ENCODE data around the gene TMPRSS6.
A peak's percentile ranks its signal among the peaks of the same experiment; 100 is the strongest.

TMPRSS6 gene

GRCh38 chr22:37063431-37064420, 45.8 kb downstream of the TMPRSS6 start:
- DNase-seq, result no peak

DNA sequence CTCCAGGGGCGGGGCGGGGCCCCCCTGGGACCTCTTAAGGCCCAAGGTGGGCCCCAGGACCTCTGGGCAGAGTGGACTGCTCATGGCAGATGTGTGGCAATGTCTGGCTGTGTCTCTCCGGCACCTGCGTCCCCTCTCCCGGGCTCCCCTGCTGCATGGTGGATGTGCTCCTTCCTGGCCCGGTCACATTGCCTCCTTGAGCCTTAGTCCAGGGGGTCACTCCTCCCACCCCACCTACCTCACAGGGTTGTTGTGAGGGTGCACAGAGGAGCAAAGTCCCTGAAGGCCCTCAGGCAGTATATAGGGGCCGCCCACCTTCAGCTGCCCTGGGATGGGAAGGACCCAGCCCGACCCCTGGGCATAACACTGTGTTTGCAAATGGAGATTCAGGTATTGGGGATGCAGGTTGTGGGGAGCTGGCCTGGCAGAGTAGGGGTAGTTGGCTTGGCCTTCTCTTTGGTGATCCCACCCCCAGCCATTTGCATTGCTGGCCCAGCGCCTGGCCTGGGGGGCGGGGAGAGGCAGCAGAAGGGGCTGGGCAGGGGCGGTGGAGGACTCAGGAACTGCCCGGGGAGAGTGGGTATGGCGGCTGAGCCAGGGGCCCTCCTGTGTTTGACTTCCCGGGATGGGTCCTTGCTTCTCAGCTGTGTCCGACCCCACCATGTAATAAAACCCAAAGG, 46.7 kb downstream of the TMPRSS6 start:
- DNase-seq, result no peak

DNA sequence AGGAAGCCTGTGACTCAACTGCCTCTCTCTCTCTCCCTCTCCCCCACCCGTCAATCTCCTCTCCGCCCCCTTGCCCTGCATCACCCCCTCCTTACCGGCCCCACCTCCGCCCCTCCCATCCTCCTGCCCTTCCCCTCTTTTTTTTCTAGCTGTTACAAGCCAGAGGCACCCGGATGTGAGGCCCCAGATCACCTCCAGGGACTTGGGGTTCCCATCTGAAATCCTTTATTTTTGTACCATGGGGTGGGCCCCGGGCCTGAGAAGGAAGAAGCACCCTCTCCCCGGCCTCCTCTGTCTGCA, 47.2 kb downstream of the TMPRSS6 start:
- DNase-seq, result no peak

DNA sequence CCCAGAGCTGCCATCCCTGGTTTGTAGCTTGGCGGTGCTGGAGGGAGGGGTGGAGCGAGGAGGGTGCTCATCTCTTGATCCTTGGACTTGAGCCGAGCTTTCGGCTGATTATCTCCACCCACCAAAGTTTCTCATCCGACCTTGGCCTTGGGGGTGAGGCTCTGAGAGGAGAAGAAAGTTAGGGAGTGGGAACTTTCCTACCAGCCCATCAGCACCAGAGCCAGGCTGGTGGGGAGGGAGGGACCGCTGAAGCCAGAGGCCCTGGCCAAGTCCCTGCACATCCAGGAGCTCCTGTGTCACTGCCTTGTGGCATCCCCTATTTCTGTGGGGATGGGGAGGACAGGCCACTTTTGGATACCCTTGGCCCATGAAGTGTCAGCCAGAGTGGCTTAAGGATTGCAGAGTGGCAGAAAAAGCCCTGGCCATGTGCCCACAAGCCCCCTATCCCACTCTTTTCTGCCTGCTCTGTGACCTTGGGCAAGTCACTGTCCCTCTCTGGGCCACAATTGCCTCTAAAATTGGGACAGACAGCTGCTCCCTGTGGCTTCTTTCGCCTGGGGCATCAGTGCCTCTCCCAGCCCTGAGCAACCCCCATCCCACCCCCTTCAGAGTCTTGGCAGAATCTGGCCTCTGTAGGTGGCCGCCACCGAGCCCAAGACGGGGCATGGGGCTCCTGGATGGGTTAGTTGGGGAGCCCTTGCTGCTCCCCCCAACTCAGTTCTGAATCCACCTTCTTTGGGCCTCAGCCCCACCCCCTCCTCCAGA, 47.7 kb downstream of the TMPRSS6 start:
- no peak for DNase-seq

- DNase-seq, result no peak
These were observed 48.5 kb downstream of the TMPRSS6 start for GRCh38 chr22:37060801-37061610.

DNA sequence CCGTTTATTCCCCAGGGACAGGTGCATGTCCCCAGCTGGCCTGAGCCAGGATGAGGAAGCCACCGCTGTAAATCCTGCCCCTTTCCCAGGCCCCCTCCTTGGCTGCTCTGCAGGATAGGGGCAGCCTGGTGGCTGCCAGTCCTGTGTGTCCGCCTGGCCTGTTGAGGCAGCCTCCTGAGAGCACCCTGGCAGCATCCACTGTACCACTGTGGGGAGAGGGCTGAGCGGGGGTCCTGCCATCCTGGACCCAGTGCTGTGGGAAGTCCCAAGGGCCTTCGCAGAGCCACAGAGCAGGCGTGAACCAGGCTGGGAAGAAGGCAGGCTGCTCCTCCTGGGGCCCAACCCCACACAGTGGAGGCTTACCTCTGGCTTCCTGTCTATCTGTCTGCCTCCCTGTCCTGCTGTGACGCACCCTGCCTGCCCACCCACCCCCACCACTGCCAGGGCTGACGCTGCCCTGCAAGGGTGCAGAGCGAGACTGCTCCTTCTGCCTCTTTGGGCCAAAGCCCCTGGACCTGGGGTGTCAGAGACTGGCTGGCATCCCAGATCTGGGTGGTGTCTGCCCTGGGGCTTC, 49.5 kb downstream of the TMPRSS6 start:
- no peak for DNase-seq

- DNase-seq, result no peak
These were observed 50.4 kb downstream of the TMPRSS6 start for GRCh38 chr22:37058917-37059701.

- no peak for DNase-seq
These were observed 51.6 kb downstream of the TMPRSS6 start for GRCh38 chr22:37057796-37058510.

GRCh38 chr22:37057226-37057625, 52.3 kb downstream of the TMPRSS6 start:
- no peak for DNase-seq

DNA sequence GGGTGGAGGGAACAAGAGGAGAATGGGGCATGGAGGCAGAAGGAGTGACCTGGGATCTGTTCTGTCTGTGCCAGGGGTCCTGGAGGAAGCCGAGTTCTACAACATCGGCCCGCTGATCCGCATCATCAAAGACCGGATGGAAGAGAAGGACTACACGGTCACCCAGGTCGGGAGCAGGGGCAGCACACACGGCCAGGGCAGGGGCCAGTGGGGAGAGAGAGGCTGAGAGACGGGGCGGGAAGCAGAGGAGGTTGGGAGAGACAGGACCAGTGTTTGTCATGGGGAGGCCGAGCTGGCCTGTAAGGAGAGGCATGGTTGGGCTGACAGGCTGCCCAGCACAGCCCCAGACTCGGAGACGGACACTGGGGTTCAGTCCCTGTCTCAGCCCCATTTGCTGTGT, 53.3 kb downstream of the TMPRSS6 start:
- DNase-seq, result no peak

DNA sequence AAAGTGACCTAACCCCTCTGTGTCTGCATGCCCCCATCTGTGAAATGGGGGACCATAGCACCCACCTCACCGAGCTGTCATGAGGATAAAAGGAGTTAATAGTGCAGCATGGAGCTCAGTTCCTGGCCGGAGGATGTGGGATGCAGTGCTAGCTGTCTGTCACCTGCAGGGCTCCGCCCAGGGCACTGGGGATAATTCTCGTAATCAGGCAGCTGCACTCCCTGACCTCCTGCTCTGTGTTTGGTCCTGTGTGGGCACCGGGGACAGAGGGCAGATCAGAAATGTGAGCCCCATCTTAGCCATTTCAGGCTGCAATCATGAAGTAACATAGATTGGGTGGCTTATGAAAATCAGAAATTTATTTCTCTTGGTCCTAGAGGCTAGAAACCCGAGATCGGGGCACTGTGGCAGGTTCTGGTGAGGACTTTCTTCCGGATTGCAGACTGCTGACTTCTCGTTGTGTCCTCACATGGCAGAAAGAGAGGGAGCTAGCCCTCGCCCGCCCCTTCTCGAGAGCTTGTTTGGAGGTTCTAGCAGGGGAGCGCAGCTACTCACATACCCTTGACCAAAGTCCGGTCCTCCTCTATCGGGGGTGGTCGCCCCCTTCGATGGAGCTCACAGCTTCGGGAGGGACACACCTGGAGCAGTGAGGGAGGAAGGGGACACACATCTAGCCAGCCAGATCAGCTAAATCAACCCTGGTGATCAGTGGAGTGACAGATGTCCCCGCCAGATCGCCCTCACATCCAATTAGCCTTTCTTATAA, 54.7 kb downstream of the TMPRSS6 start:
- DNase-seq, result no peak

DNA sequence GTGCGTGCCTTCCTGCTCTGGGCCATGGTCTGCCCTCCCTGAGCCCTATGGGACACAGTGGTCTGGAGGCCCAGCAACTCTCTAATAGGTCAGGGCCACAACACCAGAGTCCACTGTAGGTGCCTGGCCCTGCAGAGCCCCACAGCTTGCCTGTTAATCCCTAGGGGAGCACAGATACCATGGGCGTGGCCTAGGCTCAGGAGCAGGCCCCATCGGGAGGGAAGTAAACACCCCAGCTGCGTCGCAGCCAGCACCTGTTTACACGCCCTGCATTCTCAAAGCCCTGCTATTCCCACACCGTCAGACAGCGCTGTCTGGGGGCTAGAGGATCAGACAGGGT, 55.5 kb downstream of the TMPRSS6 start:
- no peak for DNase-seq

DNA sequence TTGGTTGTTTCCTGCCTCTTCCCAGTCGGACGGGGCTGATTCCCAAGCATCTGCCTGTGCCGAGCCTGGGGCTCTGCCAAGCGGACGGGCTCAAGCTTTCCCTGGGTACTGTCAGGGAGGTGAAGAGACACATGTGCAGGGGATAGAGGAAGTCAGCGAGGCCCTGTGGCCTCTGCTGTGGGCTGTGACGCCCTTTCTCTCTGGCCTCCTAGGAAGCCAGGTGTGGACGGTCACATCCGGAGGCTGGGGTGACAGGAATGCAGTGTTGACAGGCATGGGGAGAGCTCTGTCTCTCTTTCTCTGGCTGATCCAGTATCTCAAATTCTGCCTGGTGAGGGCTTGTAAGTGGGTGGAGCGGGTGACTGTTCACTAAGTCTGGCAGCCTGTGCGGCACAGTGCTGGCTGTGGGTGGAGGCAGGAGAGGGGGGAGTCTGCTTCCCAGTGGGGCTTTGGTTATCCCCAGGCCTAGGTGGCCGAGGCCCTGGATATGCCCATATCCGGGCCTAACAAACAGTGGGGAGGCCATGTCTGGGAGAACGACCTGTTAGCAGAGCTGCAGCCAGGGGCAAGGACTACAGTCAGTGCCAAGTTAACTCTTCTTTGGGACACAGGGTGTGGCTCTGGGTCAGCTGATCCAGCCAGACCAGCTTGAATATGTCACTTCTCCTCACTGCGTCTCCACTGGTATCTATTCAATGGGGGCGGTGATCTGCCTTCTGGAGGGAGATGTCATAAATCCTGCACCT, 56.0 kb downstream of the TMPRSS6 start:
- no peak for DNase-seq

DNA sequence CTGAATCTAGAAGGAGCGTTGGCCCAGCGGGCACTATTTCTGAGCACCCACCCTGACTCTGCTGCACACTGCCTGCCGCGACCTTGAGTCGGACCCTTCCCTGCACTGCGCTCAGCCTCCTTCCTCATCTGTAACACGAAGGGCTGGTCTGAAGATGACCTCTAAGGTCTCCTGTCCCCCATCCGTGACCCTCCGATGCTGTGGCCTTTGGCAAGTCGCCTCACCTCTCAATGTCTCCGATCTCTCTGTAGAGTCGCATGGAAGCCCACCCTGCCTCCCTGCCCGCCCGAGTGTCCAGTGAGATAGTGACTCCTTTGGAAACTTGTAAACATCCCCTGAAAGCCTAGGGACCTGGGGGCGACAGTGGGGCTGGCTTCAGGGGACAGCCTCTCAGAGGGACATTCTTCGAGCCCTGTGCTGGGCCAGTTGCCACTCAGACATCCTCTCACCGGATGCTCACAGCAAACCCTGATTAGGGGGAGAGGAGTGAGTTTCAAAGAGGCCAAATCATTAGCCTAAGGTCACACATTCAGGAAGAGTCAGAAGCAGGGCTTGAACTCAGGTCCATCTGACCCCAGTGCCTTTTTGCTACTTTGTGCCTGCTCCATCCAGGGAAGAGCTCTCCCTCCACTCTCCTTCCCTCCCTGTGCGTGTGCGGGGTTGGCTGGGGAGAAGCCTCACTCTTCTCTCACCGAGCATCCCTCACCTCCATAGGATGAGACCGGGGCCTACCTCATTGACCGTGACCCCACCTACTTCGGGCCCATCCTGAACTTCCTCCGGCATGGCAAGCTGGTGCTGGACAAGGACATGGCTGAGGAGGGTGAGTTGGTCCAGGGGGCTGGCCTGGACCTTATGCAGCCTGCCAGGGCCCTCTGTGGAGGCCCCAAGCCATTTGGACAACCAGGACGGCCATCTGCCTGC, 56.9 kb downstream of the TMPRSS6 start:
- no peak for DNase-seq

DNA sequence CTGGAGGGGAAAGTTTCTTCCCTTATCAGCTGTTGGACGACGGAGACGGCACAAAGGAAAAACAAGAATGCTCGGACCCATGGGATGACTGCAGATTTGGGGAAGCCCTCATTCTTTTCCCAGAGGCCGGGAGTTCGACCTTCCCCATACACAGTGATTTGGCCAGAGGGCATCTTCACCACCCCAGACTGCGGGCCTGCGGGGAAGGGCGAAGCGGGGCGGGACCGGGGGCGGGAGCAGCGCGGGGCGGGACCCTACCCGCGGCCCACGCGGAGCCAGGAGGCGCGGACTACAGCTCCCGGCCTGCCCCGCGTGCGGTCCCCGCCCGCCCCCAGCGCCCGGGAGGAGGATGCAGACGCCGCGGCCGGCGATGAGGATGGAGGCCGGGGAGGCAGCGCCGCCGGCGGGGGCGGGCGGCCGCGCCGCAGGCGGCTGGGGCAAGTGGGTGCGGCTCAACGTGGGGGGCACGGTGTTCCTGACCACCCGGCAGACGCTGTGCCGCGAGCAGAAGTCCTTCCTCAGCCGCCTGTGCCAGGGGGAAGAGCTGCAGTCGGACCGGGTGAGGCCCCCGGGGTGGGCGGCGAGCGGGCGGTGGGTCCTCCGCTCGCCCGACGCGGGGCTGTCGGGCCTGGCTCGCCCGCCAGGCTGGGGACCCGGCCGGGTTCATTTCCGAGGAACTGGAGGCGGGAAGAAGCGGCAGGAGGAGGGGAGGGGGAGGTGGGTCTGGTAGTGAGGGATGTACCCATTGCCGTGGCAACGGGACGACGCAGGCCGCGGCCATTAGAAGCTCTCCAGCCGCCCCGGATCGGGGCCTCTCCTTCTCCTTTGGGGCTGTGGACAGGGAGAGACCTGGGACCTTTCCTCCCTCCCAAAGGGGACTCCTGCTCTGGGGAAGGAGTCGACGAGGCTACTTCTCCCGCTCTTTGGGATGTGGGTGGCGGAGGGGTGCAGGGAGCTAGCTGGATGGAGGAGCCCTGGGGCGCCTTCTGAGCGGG, 57.8 kb downstream of the TMPRSS6 start, which contains the start of gene KCTD17:
Gene KCTD17 (plus strand): TSS at position 352 of the 995 bp plus-strand sequence. CDS start 19 bp downstream, at position 371.
- DNase-seq, result peak; percentile 81

DNA sequence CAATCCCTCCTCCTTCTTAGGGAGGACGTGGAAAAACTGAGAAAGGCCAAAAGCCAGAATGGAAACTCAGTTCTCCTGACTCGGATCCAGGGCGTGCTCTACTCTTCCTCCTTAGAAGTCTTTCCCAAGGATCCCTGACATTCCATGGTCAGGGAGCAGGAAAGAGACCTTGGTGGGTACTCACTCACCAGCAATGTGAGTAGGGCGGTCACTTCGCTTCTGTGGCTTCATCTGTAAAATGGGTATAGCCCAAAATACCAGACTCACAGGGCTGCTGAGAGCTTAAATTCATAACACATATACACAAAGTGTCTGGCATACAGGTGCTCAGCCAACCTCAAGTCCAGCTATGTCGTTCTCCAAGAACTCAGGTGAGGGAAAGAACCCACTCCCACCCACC, 58.6 kb downstream of the TMPRSS6 start:
- no peak for DNase-seq

- no peak for DNase-seq
These were observed 60.3 kb downstream of the TMPRSS6 start for GRCh38 chr22:37049224-37049623.
